Right atrium auricular region (tissue), 2 donors: ENCODE data around the gene DNM3. TPM values are rescaled to one million over a fixed set of nuclear protein-coding genes. Genes with fewer than 3 reads are reported as not detected.
A peak's percentile ranks its signal among the peaks of the same experiment; 100 is the strongest.

Experiments
- DNase-seq: peaks from one replicate; pipeline ENCODE4 v3.0.0-alpha.2; 2019; ENCODE audit warnings: low spot score
- H3K27ac ChIP-seq, 2 donors: fragments of 200-600 bp; sonication (generic); 1 replicate in 1 of 2; 2 replicates in 1 of 2; pipeline ENCODE4 v1.5.1; 2016 to 2019
- H3K27me3 ChIP-seq, 2 donors: fragments of 200-600 bp; sonication (generic); one replicate each; pipeline versions ENCODE4 v1.5.1 to v1.6.0; 2017 to 2019
- H3K36me3 ChIP-seq: fragments of 200-600 bp; sonication (generic); one replicate; pipeline ENCODE4 v1.5.1; 2016
- H3K4me1 ChIP-seq, 2 donors: fragments of 200-600 bp; sonication (generic); one replicate each; pipeline versions ENCODE4 v1.5.1 to v1.6.0; 2017 to 2019
- H3K4me3 ChIP-seq, 2 donors: fragments of 200-600 bp; sonication (generic); 1 replicate in 1 of 2; 2 replicates in 1 of 2; pipeline ENCODE4 v1.5.1; 2017 to 2019; ENCODE audit warnings: mild to moderate bottlenecking in 1 of 2, moderate library complexity in 1 of 2
- H3K9me3 ChIP-seq, 2 donors: fragments of 200-600 bp; sonication (generic); one replicate each; pipeline ENCODE4 v1.5.1; 2019
- CTCF ChIP-seq, 2 donors: fragments of 200-600 bp; sonication (generic); IDR thresholded peaks; one replicate each; pipeline ENCODE4 v1.5.1; 2019; ENCODE audit warnings: antibody characterized with exemption in 2 of 2
- total RNA-seq, 2 donors: library from RNA; depleted of rRNA; stranded (reverse); fragments of >200 nt; gene quantifications; one replicate each; pipeline ENCODE4 v1.1.0, GENCODE V29; 2016

DNM3 gene
- total RNA-seq, 2 donors from 2014 or later: 1.0 to 1.6 TPM

- no peak overlapping the region for H3K27ac ChIP-seq
- no peaks in the 10 kb centered on the region for H3K27me3 ChIP-seq
- H3K9me3 ChIP-seq: no peaks in the 10 kb centered on the region
- no peak for TF ChIP-seq CTCF (IDR thresholded peaks at IDR 0.05)
- no peak for DNase-seq
- H3K36me3 ChIP-seq: no peaks in the 10 kb centered on the region
- H3K4me3 ChIP-seq: no peak overlapping the region
- no peaks in the 10 kb centered on the region for H3K4me1 ChIP-seq
Measured at GRCh38 chr1:172169836-172170235, 328.5 kb downstream of the DNM3 start.

DNA sequence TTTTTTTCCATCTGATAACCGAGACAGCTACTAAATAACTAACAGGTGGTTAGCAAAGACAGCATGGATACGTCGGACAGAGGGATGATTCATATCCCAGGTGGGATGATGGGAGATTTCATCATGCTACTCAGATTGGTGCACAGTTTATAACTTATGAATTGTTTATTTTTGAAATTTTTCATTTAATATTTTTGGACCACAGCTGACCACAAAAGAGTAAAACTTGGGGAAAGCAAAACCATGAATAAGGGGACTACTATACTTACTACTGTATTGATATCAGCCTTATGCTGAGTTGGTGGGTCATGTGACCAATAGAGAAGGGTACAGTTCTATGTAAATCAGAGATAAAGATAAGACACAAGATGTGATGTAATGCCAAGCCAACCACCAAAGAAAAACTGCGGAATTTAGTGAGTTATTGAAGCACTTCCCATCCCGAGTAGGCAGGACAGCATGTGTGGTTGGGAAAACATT lies 331.1 kb downstream of the DNM3 start:
- no peak for TF ChIP-seq CTCF (IDR thresholded peaks at IDR 0.05)
- H3K4me1 ChIP-seq: no peaks in the 10 kb centered on the region
- no peak overlapping the region for H3K4me3 ChIP-seq
- H3K27ac ChIP-seq: no peak overlapping the region
- H3K27me3 ChIP-seq: no peaks in the 10 kb centered on the region
- no peaks in the 10 kb centered on the region for H3K36me3 ChIP-seq
- no peaks in the 10 kb centered on the region for H3K9me3 ChIP-seq
- no peak for DNase-seq

- H3K36me3 ChIP-seq: no peaks in the 10 kb centered on the region
- no peak for DNase-seq
- no peaks in the 10 kb centered on the region for H3K9me3 ChIP-seq
- peaks cover 0 to 8% of the 10 kb centered on the region in 2 donors for H3K4me1 ChIP-seq
- H3K4me3 ChIP-seq: no peak overlapping the region
- no peak for TF ChIP-seq CTCF (IDR thresholded peaks at IDR 0.05)
- no peak overlapping the region for H3K27ac ChIP-seq
- no peaks in the 10 kb centered on the region for H3K27me3 ChIP-seq
Measured at GRCh38 chr1:172176206-172176605, 334.9 kb downstream of the DNM3 start.

DNA sequence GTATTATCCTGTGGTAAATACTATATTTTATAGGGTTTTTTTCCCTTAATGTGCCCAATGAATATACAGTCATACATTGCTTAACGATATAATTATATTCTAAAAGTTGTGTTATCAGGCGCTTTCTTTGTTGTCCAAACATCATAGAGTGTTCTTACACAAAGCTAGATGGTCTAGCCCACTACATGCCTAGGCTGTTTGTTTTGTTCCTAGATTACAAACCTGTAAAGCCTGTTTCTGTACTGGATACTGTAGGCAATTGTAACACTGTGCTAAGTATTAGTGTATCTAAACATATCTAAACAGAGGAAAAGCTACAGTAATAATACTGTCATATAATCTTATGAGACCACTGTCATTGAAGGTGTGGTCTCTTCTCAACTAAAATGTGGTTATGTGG lies 336.6 kb downstream of the DNM3 start:
- TF ChIP-seq CTCF (IDR thresholded peaks at IDR 0.05): no peak
- peaks cover 0 to 19% of the 10 kb centered on the region in 2 donors for H3K4me1 ChIP-seq
- H3K27me3 ChIP-seq: no peaks in the 10 kb centered on the region
- no peak overlapping the region for H3K27ac ChIP-seq
- DNase-seq: no peak
- no peaks in the 10 kb centered on the region for H3K36me3 ChIP-seq
- H3K9me3 ChIP-seq: no peaks in the 10 kb centered on the region
- no peak overlapping the region for H3K4me3 ChIP-seq

DNA sequence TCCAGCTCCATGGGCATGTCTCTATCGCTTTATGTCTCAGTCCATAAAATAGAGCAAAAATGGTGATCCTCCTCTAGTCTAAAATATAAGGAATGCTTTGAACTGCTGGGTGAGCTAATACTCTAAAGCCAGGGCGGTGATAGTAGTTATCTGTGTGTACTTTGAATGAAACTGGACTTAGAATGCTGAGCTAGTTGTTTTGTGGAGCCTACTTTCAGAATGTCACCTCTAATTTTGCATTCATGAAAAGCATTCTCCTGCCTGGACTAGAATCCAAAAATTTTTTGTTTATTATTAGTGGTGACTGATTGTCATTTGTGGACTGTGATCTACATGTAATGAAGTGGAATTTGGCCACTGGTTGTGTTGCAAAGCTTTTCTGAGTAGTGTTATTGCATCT lies 337.6 kb downstream of the DNM3 start:
- H3K4me1 ChIP-seq: peaks cover 0 to 19% of the 10 kb centered on the region in 2 donors
- no peak for TF ChIP-seq CTCF (IDR thresholded peaks at IDR 0.05)

DNA sequence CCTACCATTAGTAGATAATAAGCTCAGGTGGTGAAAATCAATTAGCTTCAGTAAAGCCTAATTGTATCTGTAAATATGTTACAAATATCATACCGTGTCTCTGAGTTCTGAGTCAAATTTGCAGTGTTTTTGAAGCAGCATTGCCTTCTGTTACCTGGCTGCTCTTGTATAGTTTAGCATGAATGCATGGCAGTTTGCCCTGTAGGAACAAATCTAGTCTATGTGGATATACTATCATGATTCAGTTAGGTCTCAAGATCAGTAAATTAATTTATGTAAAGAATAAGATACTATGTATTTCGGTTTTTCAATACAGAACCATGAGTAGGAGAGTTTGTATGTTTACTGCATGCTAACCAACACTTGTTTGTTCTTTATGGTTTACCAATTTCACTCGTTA lies 338.6 kb downstream of the DNM3 start:
- H3K27ac ChIP-seq: peak overlapping the region in 1 of 2 donors; percentile 82

More for the DNA sequence above, 337.6 kb downstream of the DNM3 start:
- no peak for DNase-seq
- H3K4me3 ChIP-seq: no peak overlapping the region
- H3K27me3 ChIP-seq: no peaks in the 10 kb centered on the region
- H3K36me3 ChIP-seq: no peaks in the 10 kb centered on the region
- H3K27ac ChIP-seq: no peak overlapping the region
- H3K9me3 ChIP-seq: no peaks in the 10 kb centered on the region

More for the DNA sequence above, 338.6 kb downstream of the DNM3 start:
- Histone ChIP-seq H3K9me3 (no peaks in the 10 kb centered on the region), H3K4me3 (no peak overlapping the region), H3K27me3 (no peaks in the 10 kb centered on the region), H3K36me3 (no peaks in the 10 kb centered on the region), H3K4me1 (peaks cover 0 to 19% of the 10 kb centered on the region in 2 donors)
- no peak for DNase-seq
- no peak for TF ChIP-seq CTCF (IDR thresholded peaks at IDR 0.05)
